ENCODE results near the gene ANXA2.

Gene ANXA2

GRCh38 chr15:60328852-60329443 lies 68.8 kb downstream of the ANXA2 start:
- H3K27me3 ChIP-seq (ENCODE audit: control insufficient read depth, insufficient read depth, low read length, poor library complexity, severe bottlenecking): no peaks in the 10 kb centered on the region
- H3K4me3 ChIP-seq (ENCODE audit: insufficient read depth, low read depth, low read length): no peak overlapping the region
- no peak overlapping the region for H3K27ac ChIP-seq (ENCODE audit: insufficient read depth, low read depth, low read length, poor library complexity, severe bottlenecking)
- no peaks in the 10 kb centered on the region for H3K36me3 ChIP-seq (ENCODE audit: control insufficient read depth, insufficient read depth, low read length)
- peaks cover 6% of the 10 kb centered on the region for H3K4me1 ChIP-seq (ENCODE audit: control insufficient read depth, insufficient read depth, low read length)
- H3K9me3 ChIP-seq (ENCODE audit: control insufficient read depth, low read length): no peaks in the 10 kb centered on the region
- WGBS, 2 experiments: 29 to 50% methylated on average over 1 to 6 of the region's 7 CpGs

- H3K4me1 ChIP-seq (ENCODE audit: control insufficient read depth, insufficient read depth, low read length): peaks cover 6% of the 10 kb centered on the region
- no peaks in the 10 kb centered on the region for H3K27me3 ChIP-seq (ENCODE audit: control insufficient read depth, insufficient read depth, low read length, poor library complexity, severe bottlenecking)
- H3K9me3 ChIP-seq (ENCODE audit: control insufficient read depth, low read length): no peaks in the 10 kb centered on the region
- no peaks in the 10 kb centered on the region for H3K36me3 ChIP-seq (ENCODE audit: control insufficient read depth, insufficient read depth, low read length)
- no peak overlapping the region for H3K27ac ChIP-seq (ENCODE audit: insufficient read depth, low read depth, low read length, poor library complexity, severe bottlenecking)
- WGBS, 2 experiments: 37 to 44% methylated on average over 2 to 5 of the region's 5 CpGs
- H3K4me3 ChIP-seq (ENCODE audit: insufficient read depth, low read depth, low read length): no peak overlapping the region
Observed at GRCh38 chr15:60326824-60327654, 70.7 kb downstream of the ANXA2 start.

- H3K4me1 ChIP-seq (ENCODE audit: control insufficient read depth, insufficient read depth, low read length): peaks cover 6% of the 10 kb centered on the region
- no peaks in the 10 kb centered on the region for H3K9me3 ChIP-seq (ENCODE audit: control insufficient read depth, low read length)
- H3K4me3 ChIP-seq (ENCODE audit: insufficient read depth, low read depth, low read length): no peak overlapping the region
- H3K27me3 ChIP-seq (ENCODE audit: control insufficient read depth, insufficient read depth, low read length, poor library complexity, severe bottlenecking): no peaks in the 10 kb centered on the region
- no peak overlapping the region for H3K27ac ChIP-seq (ENCODE audit: insufficient read depth, low read depth, low read length, poor library complexity, severe bottlenecking)
- 46 to 52% methylated on average over 5 to 6 of the region's 6 CpGs for WGBS, 2 experiments
- H3K36me3 ChIP-seq (ENCODE audit: control insufficient read depth, insufficient read depth, low read length): no peaks in the 10 kb centered on the region
Observed at GRCh38 chr15:60326343-60326742, 71.4 kb downstream of the ANXA2 start.

GRCh38 chr15:60325905-60326304 lies 71.9 kb downstream of the ANXA2 start:
- Histone ChIP-seq H3K4me1 (ENCODE audit: control insufficient read depth, insufficient read depth, low read length) (peaks cover 6% of the 10 kb centered on the region), H3K27me3 (ENCODE audit: control insufficient read depth, insufficient read depth, low read length, poor library complexity, severe bottlenecking) (no peaks in the 10 kb centered on the region), H3K36me3 (ENCODE audit: control insufficient read depth, insufficient read depth, low read length) (no peaks in the 10 kb centered on the region), H3K27ac (ENCODE audit: insufficient read depth, low read depth, low read length, poor library complexity, severe bottlenecking) (no peak overlapping the region), H3K4me3 (ENCODE audit: insufficient read depth, low read depth, low read length) (no peak overlapping the region), H3K9me3 (ENCODE audit: control insufficient read depth, low read length) (no peaks in the 10 kb centered on the region)
- WGBS, 2 experiments: 68 to 75% methylated on average over 4 to 6 of the region's 6 CpGs

GRCh38 chr15:60324706-60325438 lies 72.9 kb downstream of the ANXA2 start:
- H3K27me3 ChIP-seq (ENCODE audit: control insufficient read depth, insufficient read depth, low read length, poor library complexity, severe bottlenecking): no peaks in the 10 kb centered on the region

GRCh38 chr15:60323322-60323721 lies 74.5 kb downstream of the ANXA2 start:
- H3K36me3 ChIP-seq (ENCODE audit: control insufficient read depth, insufficient read depth, low read length): no peaks in the 10 kb centered on the region
- peaks cover 6% of the 10 kb centered on the region for H3K4me1 ChIP-seq (ENCODE audit: control insufficient read depth, insufficient read depth, low read length)
- H3K4me3 ChIP-seq (ENCODE audit: insufficient read depth, low read depth, low read length): no peak overlapping the region
- H3K27ac ChIP-seq (ENCODE audit: insufficient read depth, low read depth, low read length, poor library complexity, severe bottlenecking): no peak overlapping the region
- 91 to 93% methylated on average over 5 of the region's 5 CpGs for WGBS, 2 experiments
- H3K9me3 ChIP-seq (ENCODE audit: control insufficient read depth, low read length): no peaks in the 10 kb centered on the region
- no peaks in the 10 kb centered on the region for H3K27me3 ChIP-seq (ENCODE audit: control insufficient read depth, insufficient read depth, low read length, poor library complexity, severe bottlenecking)

More at GRCh38 chr15:60324706-60325438, 72.9 kb downstream of the ANXA2 start:
- H3K4me3 ChIP-seq (ENCODE audit: insufficient read depth, low read depth, low read length): no peak overlapping the region
- peaks cover 6% of the 10 kb centered on the region for H3K4me1 ChIP-seq (ENCODE audit: control insufficient read depth, insufficient read depth, low read length)
- no peaks in the 10 kb centered on the region for H3K36me3 ChIP-seq (ENCODE audit: control insufficient read depth, insufficient read depth, low read length)
- WGBS, 2 experiments: 72 to 77% methylated on average over 9 of the region's 10 CpGs
- no peak overlapping the region for H3K27ac ChIP-seq (ENCODE audit: insufficient read depth, low read depth, low read length, poor library complexity, severe bottlenecking)
- no peaks in the 10 kb centered on the region for H3K9me3 ChIP-seq (ENCODE audit: control insufficient read depth, low read length)

GRCh38 chr15:60320365-60320764 lies 77.4 kb downstream of the ANXA2 start:
- WGBS, 2 experiments: 92 to 94% methylated on average over 4 of the region's 4 CpGs
- no peaks in the 10 kb centered on the region for H3K27me3 ChIP-seq (ENCODE audit: control insufficient read depth, insufficient read depth, low read length, poor library complexity, severe bottlenecking)
- no peaks in the 10 kb centered on the region for H3K36me3 ChIP-seq (ENCODE audit: control insufficient read depth, insufficient read depth, low read length)
- H3K27ac ChIP-seq (ENCODE audit: insufficient read depth, low read depth, low read length, poor library complexity, severe bottlenecking): no peak overlapping the region
- H3K4me1 ChIP-seq (ENCODE audit: control insufficient read depth, insufficient read depth, low read length): peaks cover 3% of the 10 kb centered on the region
- H3K4me3 ChIP-seq (ENCODE audit: insufficient read depth, low read depth, low read length): no peak overlapping the region
- H3K9me3 ChIP-seq (ENCODE audit: control insufficient read depth, low read length): no peaks in the 10 kb centered on the region

- H3K27ac ChIP-seq (ENCODE audit: insufficient read depth, low read depth, low read length, poor library complexity, severe bottlenecking): no peak overlapping the region
- no peaks in the 10 kb centered on the region for H3K9me3 ChIP-seq (ENCODE audit: control insufficient read depth, low read length)
- no peaks in the 10 kb centered on the region for H3K27me3 ChIP-seq (ENCODE audit: control insufficient read depth, insufficient read depth, low read length, poor library complexity, severe bottlenecking)
- no peaks in the 10 kb centered on the region for H3K36me3 ChIP-seq (ENCODE audit: control insufficient read depth, insufficient read depth, low read length)
- H3K4me1 ChIP-seq (ENCODE audit: control insufficient read depth, insufficient read depth, low read length): no peaks in the 10 kb centered on the region
- H3K4me3 ChIP-seq (ENCODE audit: insufficient read depth, low read depth, low read length): no peak overlapping the region
- WGBS, 2 experiments: 89 to 92% methylated on average over 4 of the region's 4 CpGs
Observed at GRCh38 chr15:60318216-60318867, 79.4 kb downstream of the ANXA2 start.

- Histone ChIP-seq H3K27ac (ENCODE audit: insufficient read depth, low read depth, low read length, poor library complexity, severe bottlenecking) (no peak overlapping the region), H3K36me3 (ENCODE audit: control insufficient read depth, insufficient read depth, low read length) (no peaks in the 10 kb centered on the region), H3K27me3 (ENCODE audit: control insufficient read depth, insufficient read depth, low read length, poor library complexity, severe bottlenecking) (no peaks in the 10 kb centered on the region), H3K9me3 (ENCODE audit: control insufficient read depth, low read length) (no peaks in the 10 kb centered on the region), H3K4me1 (ENCODE audit: control insufficient read depth, insufficient read depth, low read length) (no peaks in the 10 kb centered on the region), H3K4me3 (ENCODE audit: insufficient read depth, low read depth, low read length) (no peak overlapping the region)
- WGBS, 2 experiments: 86 to 91% methylated on average over 4 of the region's 4 CpGs
Observed at GRCh38 chr15:60316961-60317360, 80.8 kb downstream of the ANXA2 start.

GRCh38 chr15:60315878-60316277 lies 81.9 kb downstream of the ANXA2 start:
- H3K27ac ChIP-seq (ENCODE audit: insufficient read depth, low read depth, low read length, poor library complexity, severe bottlenecking): no peak overlapping the region
- H3K27me3 ChIP-seq (ENCODE audit: control insufficient read depth, insufficient read depth, low read length, poor library complexity, severe bottlenecking): no peaks in the 10 kb centered on the region
- H3K4me1 ChIP-seq (ENCODE audit: control insufficient read depth, insufficient read depth, low read length): no peaks in the 10 kb centered on the region
- no peaks in the 10 kb centered on the region for H3K9me3 ChIP-seq (ENCODE audit: control insufficient read depth, low read length)
- H3K4me3 ChIP-seq (ENCODE audit: insufficient read depth, low read depth, low read length): no peak overlapping the region
- H3K36me3 ChIP-seq (ENCODE audit: control insufficient read depth, insufficient read depth, low read length): no peaks in the 10 kb centered on the region
- 56 to 57% methylated on average over 4 of the region's 4 CpGs for WGBS, 2 experiments
